Measurements from ENCODE around the gene PPP1R9A.

The PPP1R9A gene

DNA sequence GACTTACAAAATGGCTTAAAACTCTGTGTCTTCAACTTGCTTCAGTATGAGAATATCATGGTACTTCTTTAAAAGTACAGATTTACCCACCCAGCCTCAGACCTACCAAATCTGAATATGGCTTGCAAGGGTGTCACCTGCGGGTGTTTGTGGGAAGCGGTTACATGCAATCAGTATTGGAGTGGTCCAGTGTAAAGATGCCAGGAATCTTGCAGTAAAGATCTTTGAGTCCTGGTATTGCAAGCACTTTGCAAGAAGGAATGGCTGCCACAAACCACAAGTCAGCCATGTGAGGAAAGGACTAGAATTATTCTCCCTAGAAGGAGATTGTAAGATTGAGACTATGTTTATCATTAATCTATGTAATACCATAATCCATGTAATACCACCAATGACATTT lies 301.9 kb downstream of the PPP1R9A start:
- Histone ChIP-seq H3K4me2 (ENCODE audit: low read length) (no peak overlapping the region), H3K4me1 (ENCODE audit: control insufficient read depth, low read length) (no peaks in the 10 kb centered on the region), H3K4me3 (ENCODE audit: low read length) (no peak overlapping the region), H3K27ac (ENCODE audit: low read depth, low read length) (no peak overlapping the region), H3K27me3 (ENCODE audit: control insufficient read depth, low read length) (no peaks in the 10 kb centered on the region), H4K20me1 (ENCODE audit: control insufficient read depth, insufficient read depth, low read depth, low read length) (no peaks in the 10 kb centered on the region), H3K9me2 (replicated peaks; ENCODE audit: control insufficient read depth, low read length) (no peaks in the 10 kb centered on the region), H3K79me2 (ENCODE audit: control insufficient read depth, low read length) (no peaks in the 10 kb centered on the region), H3K9me3 (ENCODE audit: control insufficient read depth, insufficient read depth, low read length) (no peaks in the 10 kb centered on the region), H3F3A (ENCODE audit: control insufficient read depth, insufficient read depth) (no peaks in the 10 kb centered on the region), H3K36me3 (ENCODE audit: control insufficient read depth, low read length) (no peaks in the 10 kb centered on the region)
- TF ChIP-seq EZH2phosphoT487 (IDR thresholded peaks at IDR 0.05; ENCODE audit: borderline replicate concordance, low read length): no peak
- TF ChIP-seq, protein P1, sequence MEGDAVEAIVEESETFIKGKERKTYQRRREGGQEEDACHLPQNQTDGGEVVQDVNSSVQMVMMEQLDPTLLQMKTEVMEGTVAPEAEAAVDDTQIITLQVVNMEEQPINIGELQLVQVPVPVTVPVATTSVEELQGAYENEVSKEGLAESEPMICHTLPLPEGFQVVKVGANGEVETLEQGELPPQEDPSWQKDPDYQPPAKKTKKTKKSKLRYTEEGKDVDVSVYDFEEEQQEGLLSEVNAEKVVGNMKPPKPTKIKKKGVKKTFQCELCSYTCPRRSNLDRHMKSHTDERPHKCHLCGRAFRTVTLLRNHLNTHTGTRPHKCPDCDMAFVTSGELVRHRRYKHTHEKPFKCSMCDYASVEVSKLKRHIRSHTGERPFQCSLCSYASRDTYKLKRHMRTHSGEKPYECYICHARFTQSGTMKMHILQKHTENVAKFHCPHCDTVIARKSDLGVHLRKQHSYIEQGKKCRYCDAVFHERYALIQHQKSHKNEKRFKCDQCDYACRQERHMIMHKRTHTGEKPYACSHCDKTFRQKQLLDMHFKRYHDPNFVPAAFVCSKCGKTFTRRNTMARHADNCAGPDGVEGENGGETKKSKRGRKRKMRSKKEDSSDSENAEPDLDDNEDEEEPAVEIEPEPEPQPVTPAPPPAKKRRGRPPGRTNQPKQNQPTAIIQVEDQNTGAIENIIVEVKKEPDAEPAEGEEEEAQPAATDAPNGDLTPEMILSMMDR (IDR thresholded peaks at IDR 0.05; ENCODE audit: low read depth, low read length, poor library complexity, severe bottlenecking): no peak

DNA sequence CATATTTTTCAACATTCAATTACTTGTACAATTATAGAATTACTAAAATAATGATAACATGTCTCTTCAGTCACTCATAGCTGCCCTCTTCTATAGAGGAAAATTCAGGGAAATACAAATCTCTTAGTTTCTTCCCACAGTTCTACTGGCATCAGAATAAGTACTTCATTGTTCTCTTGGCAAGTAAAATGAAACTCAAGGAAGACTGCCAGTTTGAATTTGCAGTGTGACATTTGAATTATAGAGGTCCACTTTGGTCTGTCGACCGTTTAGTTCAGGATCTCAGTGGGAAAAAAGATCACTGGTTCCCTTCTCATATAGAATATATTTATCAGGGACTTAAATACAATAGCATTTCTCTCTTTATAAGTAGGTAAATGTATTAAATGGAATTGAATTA lies 302.4 kb downstream of the PPP1R9A start:
- Histone ChIP-seq H3K9me3 (ENCODE audit: control insufficient read depth, insufficient read depth, low read length) (no peaks in the 10 kb centered on the region), H3K27ac (ENCODE audit: low read depth, low read length) (no peak overlapping the region), H3K4me2 (ENCODE audit: low read length) (no peak overlapping the region), H3K27me3 (ENCODE audit: control insufficient read depth, low read length) (no peaks in the 10 kb centered on the region), H3K4me3 (ENCODE audit: low read length) (no peak overlapping the region), H3K79me2 (ENCODE audit: control insufficient read depth, low read length) (no peaks in the 10 kb centered on the region), H3F3A (ENCODE audit: control insufficient read depth, insufficient read depth) (no peaks in the 10 kb centered on the region), H3K4me1 (ENCODE audit: control insufficient read depth, low read length) (no peaks in the 10 kb centered on the region), H4K20me1 (ENCODE audit: control insufficient read depth, insufficient read depth, low read depth, low read length) (no peaks in the 10 kb centered on the region), H3K36me3 (ENCODE audit: control insufficient read depth, low read length) (no peaks in the 10 kb centered on the region), H3K9me2 (replicated peaks; ENCODE audit: control insufficient read depth, low read length) (no peaks in the 10 kb centered on the region)
- TF ChIP-seq EZH2phosphoT487 (IDR thresholded peaks at IDR 0.05; ENCODE audit: borderline replicate concordance, low read length): no peak

DNA sequence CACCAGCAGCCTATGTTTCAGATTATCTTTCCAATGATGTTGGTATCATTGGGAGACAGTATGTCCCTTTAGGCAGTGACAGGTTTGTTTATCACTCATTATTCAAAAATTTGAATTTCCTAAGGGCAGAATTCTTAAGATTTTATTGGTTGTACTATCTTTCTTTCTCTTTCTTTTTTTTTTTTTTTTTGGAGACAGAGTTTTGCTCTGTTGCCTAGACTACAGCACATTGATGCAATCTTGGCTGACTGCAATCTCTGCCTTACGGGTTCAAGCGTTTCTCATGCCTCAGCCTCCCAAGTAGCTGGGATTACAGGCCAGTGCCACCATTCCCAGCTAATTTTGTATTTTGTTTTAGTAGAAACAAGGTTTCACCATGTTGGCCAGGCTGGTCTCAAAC lies 305.8 kb downstream of the PPP1R9A start:
- H4K20me1 ChIP-seq (ENCODE audit: control insufficient read depth, insufficient read depth, low read depth, low read length): no peaks in the 10 kb centered on the region
- no peaks in the 10 kb centered on the region for H3K4me1 ChIP-seq (ENCODE audit: control insufficient read depth, low read length)
- no peaks in the 10 kb centered on the region for H3K9me3 ChIP-seq (ENCODE audit: control insufficient read depth, insufficient read depth, low read length)
- no peaks in the 10 kb centered on the region for H3K36me3 ChIP-seq (ENCODE audit: control insufficient read depth, low read length)
- H3K79me2 ChIP-seq (ENCODE audit: control insufficient read depth, low read length): no peaks in the 10 kb centered on the region
- H3F3A ChIP-seq (ENCODE audit: control insufficient read depth, insufficient read depth): no peaks in the 10 kb centered on the region
- H3K27ac ChIP-seq (ENCODE audit: low read depth, low read length): no peak overlapping the region
- no peak overlapping the region for H3K4me3 ChIP-seq (ENCODE audit: low read length)
- no peaks in the 10 kb centered on the region for H3K27me3 ChIP-seq (ENCODE audit: control insufficient read depth, low read length)
- no peak overlapping the region for H3K4me2 ChIP-seq (ENCODE audit: low read length)
- TF ChIP-seq EZH2phosphoT487 (IDR thresholded peaks at IDR 0.05; ENCODE audit: borderline replicate concordance, low read length): no peak
- TF ChIP-seq, protein P1 (IDR thresholded peaks at IDR 0.05; ENCODE audit: low read depth, low read length, poor library complexity, severe bottlenecking): no peak
- no peaks in the 10 kb centered on the region for H3K9me2 ChIP-seq (replicated peaks; ENCODE audit: control insufficient read depth, low read length)

DNA sequence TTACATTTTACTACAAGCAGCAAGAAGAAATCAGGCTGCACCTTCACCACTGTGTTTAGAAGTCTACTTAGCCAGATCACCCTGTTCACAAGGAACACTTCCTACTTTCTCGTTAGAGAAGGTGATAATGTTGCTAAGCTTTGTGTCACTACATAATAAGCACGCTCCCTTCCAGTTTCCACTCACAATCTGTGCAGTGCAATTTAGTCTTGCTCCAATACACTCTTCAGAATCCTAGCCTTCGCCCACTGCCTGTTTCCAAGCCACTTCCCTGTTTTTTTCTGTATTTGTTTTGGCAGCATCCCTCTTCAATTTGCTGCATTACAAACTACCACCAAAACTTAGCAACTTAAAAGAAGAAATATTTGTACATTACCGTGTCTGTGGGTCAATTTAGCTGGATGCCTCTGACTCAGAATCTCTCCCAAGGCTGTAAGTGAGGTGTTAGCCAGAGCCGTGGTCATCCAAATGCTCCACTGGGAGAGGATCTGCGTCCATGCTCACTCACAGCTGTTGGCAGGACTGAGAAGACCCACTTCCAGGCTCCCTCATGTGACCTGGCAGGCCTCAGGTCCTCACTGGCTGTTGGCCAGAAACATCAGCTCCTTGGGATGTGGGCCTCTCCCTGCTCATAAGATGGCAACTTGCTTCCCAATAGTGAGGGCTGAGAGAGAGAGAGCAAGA lies 306.6 kb downstream of the PPP1R9A start:
- Histone ChIP-seq H3K4me2 (ENCODE audit: low read length) (no peak overlapping the region), H3F3A (ENCODE audit: control insufficient read depth, insufficient read depth) (no peaks in the 10 kb centered on the region), H3K79me2 (ENCODE audit: control insufficient read depth, low read length) (no peaks in the 10 kb centered on the region), H3K27me3 (ENCODE audit: control insufficient read depth, low read length) (no peaks in the 10 kb centered on the region), H3K36me3 (ENCODE audit: control insufficient read depth, low read length) (no peaks in the 10 kb centered on the region), H4K20me1 (ENCODE audit: control insufficient read depth, insufficient read depth, low read depth, low read length) (no peaks in the 10 kb centered on the region), H3K4me1 (ENCODE audit: control insufficient read depth, low read length) (no peaks in the 10 kb centered on the region), H3K9me3 (ENCODE audit: control insufficient read depth, insufficient read depth, low read length) (no peaks in the 10 kb centered on the region), H3K9me2 (replicated peaks; ENCODE audit: control insufficient read depth, low read length) (no peaks in the 10 kb centered on the region), H3K27ac (ENCODE audit: low read depth, low read length) (no peak overlapping the region), H3K4me3 (ENCODE audit: low read length) (no peak overlapping the region)
- TF ChIP-seq EZH2phosphoT487 (IDR thresholded peaks at IDR 0.05; ENCODE audit: borderline replicate concordance, low read length): no peak
- TF ChIP-seq, protein P1 (IDR thresholded peaks at IDR 0.05; ENCODE audit: low read depth, low read length, poor library complexity, severe bottlenecking): no peak

All from DOHH2 (cell line).